AG08395 (cell line): ENCODE data around the gene ATP12A.
"Not testable (repeated sequence)": the region's sequence is repeated elsewhere in the genome, so short reads cannot be mapped to it uniquely, and the experiment has no call there.

Experiments
- DNase-seq: peaks from one replicate; pipeline ENCODE4 v3.0.0; 2012; ENCODE audit warnings: mixed read lengths, low spot score

Gene ATP12A

GRCh38 chr13:24730873-24731567 is 50.8 kb downstream of the ATP12A start:
- not testable (repeated sequence) for DNase-seq

DNA sequence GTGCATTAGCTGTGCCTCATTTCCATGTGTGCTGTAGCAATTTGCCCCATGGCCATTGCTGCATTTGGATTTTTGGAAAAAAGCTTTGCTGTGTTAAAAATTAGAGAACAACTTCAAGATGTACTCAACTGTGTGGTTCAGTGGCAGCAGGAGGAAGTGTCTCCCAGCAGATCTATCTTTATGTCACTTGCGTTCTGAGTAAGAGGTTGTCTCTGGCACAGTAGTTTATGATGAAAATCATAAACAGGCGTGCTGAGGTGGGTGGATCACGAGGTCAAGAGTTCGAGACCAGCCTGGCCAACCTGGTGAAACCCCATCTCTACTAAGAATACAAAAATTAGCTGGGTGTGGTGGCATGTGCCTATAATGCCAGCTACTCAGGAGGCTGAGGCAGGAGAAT is 54.7 kb downstream of the ATP12A start:
- no peak for DNase-seq

DNA sequence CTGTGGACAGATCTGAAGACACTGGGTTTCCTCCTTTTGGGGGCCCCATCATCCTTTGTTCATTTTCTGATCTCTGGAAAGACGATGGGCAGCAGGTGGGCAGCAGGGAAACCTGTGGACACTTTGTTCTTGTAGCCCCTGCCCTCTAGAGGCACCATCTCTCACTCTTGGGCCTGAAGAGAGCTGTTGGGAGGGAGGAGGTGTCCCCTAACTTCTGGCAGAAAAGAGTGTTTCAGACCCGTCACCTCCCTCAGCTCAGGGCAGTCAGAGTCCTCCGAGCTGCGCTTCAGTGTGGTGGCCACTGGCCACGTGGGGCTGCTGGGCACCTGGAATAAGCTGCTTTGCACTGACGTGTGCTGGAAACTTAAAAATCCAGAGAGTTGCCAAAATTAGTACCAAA is 56.8 kb downstream of the ATP12A start:
- no peak for DNase-seq

DNA sequence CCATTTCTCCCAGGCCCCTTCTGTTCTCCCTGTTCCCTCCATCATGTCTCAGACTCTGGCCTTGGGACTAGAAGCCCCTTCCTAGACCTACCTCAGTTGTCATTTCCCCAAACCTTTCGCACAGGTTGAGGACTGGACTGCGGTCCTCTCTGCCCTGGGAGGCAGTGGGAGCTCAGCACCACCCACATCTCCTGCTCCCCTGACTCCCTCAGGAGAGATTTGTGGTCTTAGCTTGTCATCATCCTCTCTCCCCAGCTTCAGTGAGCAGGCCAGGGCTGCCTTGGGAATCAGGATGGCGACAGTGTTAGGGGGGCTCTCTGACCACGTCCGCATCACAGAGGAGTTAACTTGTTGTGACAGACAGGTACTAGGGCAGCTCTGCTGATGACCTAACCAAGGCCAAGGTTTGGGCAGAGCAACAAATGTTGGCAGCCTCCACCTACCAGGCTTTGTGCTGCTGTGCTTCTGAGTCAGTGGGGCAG is 58.2 kb downstream of the ATP12A start:
- DNase-seq, result no peak

- no peak for DNase-seq
Measured at GRCh38 chr13:24740014-24740890, 60.0 kb downstream of the ATP12A start.

- DNase-seq, result no peak
Measured at GRCh38 chr13:24741016-24741662, 60.9 kb downstream of the ATP12A start.

DNA sequence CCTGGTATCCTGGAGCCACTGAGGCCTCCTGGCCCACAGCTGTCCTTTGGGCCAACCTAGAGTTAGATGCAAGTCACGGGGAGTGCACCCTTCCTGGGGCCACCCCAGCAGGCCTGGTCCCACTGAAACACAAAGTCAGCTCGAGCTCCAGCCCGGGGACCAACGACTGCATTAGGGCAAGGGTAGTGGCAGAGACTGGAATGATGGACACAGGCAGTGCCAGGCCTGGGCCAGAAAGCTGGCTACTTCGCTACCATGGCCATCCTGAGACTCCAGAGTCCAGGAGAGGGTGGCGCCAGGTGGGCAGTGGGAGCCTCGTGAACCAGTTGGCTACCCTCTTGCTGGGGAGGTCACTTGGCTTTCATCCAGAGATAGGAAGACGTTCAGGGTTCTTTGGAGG is 61.6 kb downstream of the ATP12A start:
- no peak for DNase-seq

DNA sequence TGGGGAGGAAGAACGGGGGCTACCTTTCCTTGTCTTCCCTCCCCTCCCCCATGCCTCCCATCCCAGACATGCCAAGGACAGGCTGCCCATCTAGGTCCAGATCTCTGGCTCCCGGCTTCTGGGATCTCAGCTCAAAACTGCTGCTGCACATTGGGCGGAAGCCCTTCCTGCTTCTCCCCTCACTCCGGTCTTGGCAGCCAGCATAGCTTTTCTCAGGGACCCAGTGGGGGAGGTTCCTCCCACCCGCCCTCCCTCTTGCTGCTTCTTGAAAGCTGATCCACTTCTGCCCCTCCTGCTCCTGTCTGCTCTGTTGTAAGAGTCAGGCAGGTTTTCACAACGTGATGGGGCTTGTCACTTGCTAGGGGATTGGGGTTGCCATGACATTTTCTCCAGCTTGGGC is 62.1 kb downstream of the ATP12A start:
- DNase-seq, result no peak

- no peak for DNase-seq
Measured at GRCh38 chr13:24742977-24743376, 62.8 kb downstream of the ATP12A start.

DNA sequence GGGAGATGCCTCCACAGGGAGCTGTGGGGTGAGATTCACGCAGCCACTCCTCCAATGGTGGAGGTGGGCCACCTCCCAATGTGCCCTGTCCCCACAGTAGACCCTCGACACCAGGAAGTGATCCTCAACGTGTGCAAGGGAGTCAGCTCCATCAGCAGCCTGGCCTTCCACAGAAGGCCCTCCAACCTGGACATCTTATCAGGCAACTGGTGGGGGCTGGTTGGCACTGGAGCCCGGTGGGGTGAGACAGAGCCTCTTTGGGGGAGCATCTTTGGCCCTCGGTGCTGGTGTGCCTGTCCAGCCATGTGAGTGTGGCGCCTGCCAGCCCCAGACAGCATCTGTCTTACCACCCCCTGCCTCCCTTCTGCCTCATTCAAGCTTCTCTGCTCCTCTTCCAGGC is 64.0 kb downstream of the ATP12A start:
- DNase-seq, result no peak

DNA sequence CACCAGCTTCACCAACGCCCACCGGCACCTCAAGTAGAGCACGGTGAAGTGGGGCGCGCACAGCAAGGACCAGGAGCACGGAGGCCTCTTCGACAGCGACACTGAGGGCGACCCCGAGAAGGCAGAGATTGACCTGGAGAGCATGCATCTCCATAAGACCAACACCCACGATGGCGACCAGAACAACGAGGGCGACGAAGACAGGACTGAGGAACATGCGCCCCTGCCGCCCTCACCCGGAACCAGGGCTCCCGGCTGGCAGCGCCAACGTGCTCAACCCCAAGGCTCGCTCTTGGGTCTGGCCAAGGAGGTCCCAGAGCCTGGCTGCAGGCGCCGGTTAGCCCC is 65.3 kb downstream of the ATP12A start:
- no peak for DNase-seq

GRCh38 chr13:24745861-24746617 is 65.8 kb downstream of the ATP12A start:
- no peak for DNase-seq

- no peak for DNase-seq
Measured at GRCh38 chr13:24746618-24747247, 66.5 kb downstream of the ATP12A start.

DNA sequence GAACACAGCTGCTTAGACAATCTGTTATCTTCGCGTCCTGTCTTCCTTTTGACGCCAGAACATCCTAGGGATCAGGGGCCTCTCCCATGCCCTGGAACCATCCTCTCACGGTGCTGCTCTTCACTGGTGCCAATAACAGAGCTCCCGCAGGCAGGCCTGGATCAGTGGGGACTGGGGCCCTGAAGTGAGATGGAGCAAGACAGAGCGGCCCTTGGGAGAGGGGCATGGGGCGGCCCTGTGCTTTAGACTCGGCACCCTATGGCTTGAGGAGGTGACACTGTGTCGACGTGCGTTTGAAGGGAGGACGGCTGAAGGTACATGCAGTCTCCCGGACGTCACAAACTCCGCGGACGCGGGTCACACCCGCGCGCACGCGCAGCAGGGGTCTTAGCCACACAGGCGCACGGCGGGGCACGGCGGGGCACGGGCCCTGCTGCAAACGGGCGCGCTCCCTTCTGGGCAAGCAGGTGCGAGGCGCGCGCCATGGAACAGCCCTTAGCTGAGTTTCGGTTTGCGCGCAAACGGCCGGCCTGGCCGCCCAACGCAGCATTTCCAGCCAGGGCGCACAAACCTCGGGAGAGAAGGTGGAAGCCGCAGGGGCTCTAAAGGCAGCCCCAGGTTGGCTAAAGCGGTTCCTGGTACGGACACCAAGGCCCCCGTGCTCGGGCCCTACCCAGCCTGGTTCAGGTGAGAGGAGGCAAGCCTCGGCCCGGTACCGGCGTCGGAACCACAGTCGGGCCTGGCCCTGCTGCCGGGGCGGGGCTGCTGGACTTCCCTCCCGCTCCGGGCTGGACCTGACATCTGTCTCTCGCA is 67.2 kb downstream of the ATP12A start:
- DNase-seq, result no peak

- DNase-seq, result no peak
Measured at GRCh38 chr13:24748061-24748400, 67.8 kb downstream of the ATP12A start.

- DNase-seq, result no peak
Measured at GRCh38 chr13:24759197-24759596, 79.0 kb downstream of the ATP12A start.
